Adipocyte (in vitro differentiated cells): ENCODE results near the gene DDX47.

Source experiments
- DNase-seq: peaks from one replicate; pipeline ENCODE4 v3.0.0-alpha.2; 2015; ENCODE audit warnings: low read depth
- H3K27me3 ChIP-seq: replicated peaks from 2 replicates; pipeline ENCODE4 v1.7.0; 2013; ENCODE audit warnings: mild to moderate bottlenecking, low read length, moderate library complexity; ENCODE audit not compliant: control insufficient read depth, insufficient read depth
- H3K36me3 ChIP-seq: 2 replicates; pipeline ENCODE4 v1.7.0; 2013; ENCODE audit warnings: low read length, mild to moderate bottlenecking, moderate library complexity; ENCODE audit not compliant: control insufficient read depth, insufficient read depth, severe bottlenecking
- H3K4me1 ChIP-seq: 2 replicates; pipeline ENCODE4 v1.7.0; 2013; ENCODE audit warnings: mild to moderate bottlenecking, low read length, moderate library complexity; ENCODE audit not compliant: control insufficient read depth, insufficient read depth
- H3K4me3 ChIP-seq: 2 replicates; pipeline ENCODE4 v1.7.0; 2013; ENCODE audit warnings: mild to moderate bottlenecking, low read length, moderate library complexity
- H3K9ac ChIP-seq: 2 replicates; pipeline ENCODE4 v1.7.0; 2013; ENCODE audit warnings: mild to moderate bottlenecking, low read length, moderate library complexity
- H3K9me3 ChIP-seq: 2 replicates; pipeline ENCODE4 v1.7.0; 2013; ENCODE audit warnings: mild to moderate bottlenecking, low read length, moderate library complexity; ENCODE audit not compliant: control insufficient read depth

The DDX47 gene

DNA sequence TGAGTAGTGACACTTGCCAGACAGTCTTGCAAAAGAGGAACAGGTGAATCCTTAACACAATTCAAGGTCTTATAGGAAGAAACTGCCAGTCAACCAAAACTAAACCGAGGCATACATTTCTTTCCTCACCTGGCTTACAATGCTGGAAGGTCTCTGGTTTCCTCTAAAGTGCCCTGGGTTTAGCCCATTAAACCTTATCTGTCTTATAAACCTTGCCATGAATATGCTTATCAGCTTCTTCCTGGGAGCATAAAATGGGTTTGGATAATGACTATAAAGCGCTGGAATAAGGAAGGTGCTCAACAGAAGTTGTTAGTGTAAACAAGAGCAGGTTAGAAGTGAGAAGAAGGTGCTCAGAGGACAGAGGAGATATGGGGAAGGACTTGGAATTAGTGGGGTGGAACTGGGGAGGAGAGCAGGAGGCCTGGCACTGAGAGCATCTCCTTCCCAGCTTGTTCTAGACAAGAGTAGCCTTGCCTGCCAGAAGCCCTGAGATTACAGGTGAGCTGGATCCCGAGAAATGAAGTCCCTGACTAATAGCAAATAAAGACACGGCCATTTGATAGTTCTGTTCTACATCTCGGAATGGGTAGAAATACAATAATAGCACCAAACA lies 64.1 kb downstream of the DDX47 start:
- no peak for DNase-seq
- H3K36me3 ChIP-seq = no peaks in the 10 kb centered on the region
- H3K27me3 ChIP-seq = no peaks in the 10 kb centered on the region
- peaks cover 4% of the 10 kb centered on the region for H3K4me1 ChIP-seq
- no peak overlapping the region for H3K9ac ChIP-seq
- no peaks in the 10 kb centered on the region for H3K9me3 ChIP-seq
- no peak overlapping the region for H3K4me3 ChIP-seq

DNA sequence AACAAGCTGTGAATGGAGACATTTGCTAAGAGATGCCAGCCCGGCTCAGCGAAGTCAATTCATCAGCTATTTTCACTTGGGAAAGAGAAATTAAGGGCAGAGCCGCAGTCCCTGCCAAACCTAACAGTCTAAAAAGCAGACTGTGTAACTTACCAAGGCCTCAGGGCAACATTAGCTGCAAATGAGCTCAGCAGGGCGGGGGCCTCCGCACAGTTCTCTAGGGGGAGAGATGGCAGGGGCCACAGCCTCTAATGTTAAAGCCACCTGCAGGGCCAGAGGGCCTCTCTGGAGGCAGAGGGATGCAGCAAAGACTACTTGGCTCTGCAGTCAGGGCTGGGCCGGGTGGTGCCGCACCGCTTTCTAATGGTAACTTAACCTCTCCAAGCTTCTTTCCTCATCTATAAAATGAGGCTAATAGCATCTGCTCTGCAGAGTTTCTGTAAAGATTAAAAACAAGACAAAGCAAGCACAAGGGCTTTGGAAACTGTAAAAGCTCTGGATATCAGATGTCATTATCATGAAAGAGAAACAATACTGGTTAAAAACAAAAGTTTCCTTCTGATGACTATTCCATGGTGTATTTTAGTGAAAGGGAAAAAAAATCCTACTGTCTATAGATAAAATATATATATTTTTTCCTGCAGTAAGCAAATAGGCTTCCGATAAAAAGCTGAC lies 64.8 kb downstream of the DDX47 start:
- Histone ChIP-seq H3K27me3 (no peaks in the 10 kb centered on the region), H3K4me3 (no peak overlapping the region), H3K36me3 (no peaks in the 10 kb centered on the region), H3K9ac (no peak overlapping the region), H3K9me3 (no peaks in the 10 kb centered on the region), H3K4me1 (no peaks in the 10 kb centered on the region)
- peak; percentile 35 for DNase-seq
